Stimulated activated CD8-positive, alpha-beta memory T cell treated with anti-CD3 and anti-CD28 coated beads, Interleukin-4, amount 100 ng/mL, for 1 hour (primary cell): ENCODE data around the gene OR52E1.

Experiments
- DNase-seq, 2 donors: peaks; one replicate each; pipeline ENCODE4 v3.0.0-alpha.2; 2020; ENCODE audit warnings: low read depth in 2 of 2, low spot score in 1 of 2

OR52E1 gene

DNA sequence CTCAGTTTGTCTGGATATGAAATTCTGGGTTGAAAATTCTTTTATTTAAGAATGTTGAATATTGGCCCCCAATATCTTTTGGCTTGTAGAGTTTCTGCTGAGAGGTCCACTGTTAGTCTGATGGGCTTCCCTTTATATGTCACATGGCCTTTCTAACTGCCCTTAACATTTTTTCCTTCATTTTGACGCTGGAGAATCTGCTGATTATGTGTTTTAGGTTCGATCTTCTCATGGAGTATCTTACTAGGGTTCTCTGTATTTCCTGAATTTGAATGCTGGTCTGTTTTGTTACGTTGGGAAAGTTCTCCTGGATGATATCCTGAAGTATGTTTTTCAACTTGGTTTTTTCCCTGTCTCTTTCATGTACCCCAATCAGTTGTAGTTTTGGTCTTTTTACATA, 46.0 kb downstream of the OR52E1 start:
- DNase-seq, result no peak

DNA sequence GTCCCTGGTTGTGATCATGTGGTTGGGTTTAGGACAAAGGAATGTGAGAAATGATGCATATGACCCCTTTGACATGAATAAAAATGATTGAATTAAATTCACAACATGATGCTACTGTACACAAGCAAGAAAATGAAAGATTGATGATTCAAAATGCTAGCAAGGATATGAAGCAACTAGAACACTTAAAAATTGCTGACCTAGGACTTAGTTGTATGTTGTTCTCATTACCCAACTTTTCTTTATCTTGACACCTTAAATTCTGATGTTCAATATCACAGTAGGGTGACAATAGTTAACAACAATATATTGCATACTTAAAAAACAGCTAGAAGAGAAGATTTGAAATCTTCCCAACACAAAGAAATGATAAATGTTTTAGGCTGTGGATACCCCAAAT, 48.2 kb downstream of the OR52E1 start:
- DNase-seq, result no peak

DNA sequence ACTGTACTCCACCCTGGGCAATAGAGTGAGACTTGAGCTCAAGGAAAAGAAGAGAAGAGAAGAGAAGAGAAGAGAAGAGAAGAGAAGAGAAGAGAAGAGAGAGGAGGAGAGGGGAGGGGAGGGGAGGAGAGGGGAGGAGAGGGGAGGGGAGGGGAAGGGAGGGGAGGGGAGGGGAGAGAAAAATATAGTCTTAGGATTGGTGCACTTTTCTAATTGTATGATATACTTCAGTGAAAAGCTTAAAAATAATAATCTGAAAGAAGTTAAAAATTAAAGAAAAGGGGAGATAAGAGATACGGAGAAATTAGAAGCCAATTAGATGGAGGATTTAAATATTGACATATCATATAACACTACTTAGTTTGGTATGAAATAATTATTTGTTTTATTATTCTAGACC, 49.5 kb downstream of the OR52E1 start:
- DNase-seq, result no peak
